NOMO-1 treated with DMSO at 0.1 percent for 48 hours (cell line): ENCODE measurements around the gene ASAP2.
"Not testable (repeated sequence)": the region's sequence is repeated elsewhere in the genome, so short reads cannot be mapped to it uniquely, and the experiment has no call there.

Experiments used
- DNase-seq: peaks from one replicate; lab custom pipeline; 2025; ENCODE audit not compliant: unreplicated experiment; lab: John Stamatoyannopoulos, UW

Gene ASAP2

DNA sequence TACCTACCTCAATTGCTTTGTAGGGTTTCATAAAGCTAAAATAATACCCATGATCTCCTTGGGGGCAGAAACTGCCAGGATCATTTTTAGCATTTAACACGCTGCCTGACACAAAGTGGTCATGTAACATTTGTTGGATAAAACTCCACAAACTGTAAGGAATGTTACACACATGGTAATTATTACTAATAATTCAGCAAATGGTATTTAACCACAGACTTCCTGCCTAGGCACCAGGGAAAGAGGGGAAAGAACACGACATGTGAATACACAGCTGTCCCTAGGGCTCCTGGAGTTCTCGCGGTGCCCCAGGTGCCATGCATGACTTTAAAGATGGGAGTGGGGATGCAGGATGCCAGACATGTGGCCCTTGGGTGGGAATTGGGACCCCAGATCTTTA, 43.5 kb downstream of the ASAP2 start:
- no peak for DNase-seq

DNA sequence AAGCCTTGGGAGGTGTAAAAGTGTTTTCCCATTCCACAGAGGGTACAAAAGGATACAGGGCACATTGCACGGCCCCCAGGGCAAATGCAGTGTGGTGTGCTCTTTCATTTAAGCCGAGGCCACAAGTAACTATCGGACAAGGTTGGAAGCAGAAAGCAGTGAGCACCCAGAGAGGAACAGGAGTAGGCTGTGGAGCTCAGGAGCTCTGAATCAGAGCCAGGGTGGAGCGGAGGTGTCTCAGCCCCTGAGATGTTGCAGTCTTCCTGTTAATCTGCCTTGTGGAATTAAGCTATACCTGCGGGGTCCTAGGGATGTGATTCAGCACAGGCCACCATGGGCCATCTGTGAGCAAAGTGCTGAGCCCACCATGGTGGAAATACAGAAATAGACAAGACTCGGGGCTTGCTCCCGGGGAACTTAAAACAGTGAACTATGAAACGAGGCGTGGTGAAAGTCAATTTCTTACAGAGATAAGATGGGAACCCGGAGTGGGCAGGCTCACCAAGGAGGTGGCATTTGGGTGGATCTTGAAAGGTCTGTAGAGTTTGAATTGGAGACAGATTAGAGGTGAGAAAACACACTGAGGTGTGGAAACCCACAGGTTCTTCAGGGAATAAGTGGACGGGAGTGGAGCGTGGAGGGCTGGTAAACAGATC, 44.0 kb downstream of the ASAP2 start:
- DNase-seq: no peak

DNA sequence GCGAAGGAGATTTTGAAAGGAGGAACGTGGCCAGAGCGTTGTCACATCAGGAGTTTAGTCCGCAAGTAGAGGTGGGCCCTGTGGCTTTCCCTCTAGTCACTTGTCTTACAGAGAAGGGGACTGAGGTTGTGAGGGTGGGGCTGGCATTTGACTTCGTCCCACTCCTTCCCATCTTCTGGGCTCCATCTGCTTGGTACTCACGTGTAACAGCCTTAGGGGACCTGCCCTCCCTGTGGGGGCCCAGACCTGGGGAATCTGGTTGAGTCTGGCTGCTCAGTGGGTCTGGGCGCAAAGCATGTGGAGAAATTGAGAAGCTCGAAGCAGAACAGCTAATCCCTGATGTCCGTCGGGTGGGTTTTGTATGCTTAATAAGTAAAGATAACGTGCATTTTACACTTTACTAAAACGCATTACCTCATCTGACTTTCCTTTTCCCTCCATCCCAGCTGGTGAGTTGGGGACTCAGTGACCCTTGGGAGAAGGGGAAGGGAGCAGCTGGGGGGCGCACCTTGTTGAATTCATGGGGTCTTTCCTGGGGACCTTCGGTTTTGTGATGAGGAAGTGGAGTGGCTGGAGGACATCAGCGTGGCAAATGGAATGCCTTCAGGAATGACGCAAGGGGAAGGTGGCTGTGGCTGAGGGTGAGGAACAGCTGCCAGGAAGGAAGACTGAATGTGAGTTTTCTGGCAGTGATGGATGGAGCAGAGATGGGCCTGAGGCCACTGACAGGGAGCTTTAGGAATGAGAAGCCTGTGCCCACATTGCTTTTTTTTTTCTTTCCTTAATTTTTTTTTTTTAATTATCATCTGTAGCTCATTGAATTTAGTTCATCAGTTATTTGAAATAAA, 44.8 kb downstream of the ASAP2 start:
- no peak for DNase-seq

- no peak for DNase-seq
Observed at GRCh38 chr2:9252002-9252357, 45.4 kb downstream of the ASAP2 start.

- no peak for DNase-seq
Observed at GRCh38 chr2:9255416-9255815, 48.8 kb downstream of the ASAP2 start.

- DNase-seq: no peak
Observed at GRCh38 chr2:9256147-9256546, 49.5 kb downstream of the ASAP2 start.

GRCh38 chr2:9256570-9257043, 50.0 kb downstream of the ASAP2 start:
- DNase-seq: no peak

GRCh38 chr2:9258501-9258900, 51.9 kb downstream of the ASAP2 start:
- DNase-seq: peak; percentile 11

GRCh38 chr2:9258953-9259399, 52.4 kb downstream of the ASAP2 start:
- no peak for DNase-seq

- peak; percentile 44 for DNase-seq
Observed at GRCh38 chr2:9260464-9260918, 53.9 kb downstream of the ASAP2 start.

DNA sequence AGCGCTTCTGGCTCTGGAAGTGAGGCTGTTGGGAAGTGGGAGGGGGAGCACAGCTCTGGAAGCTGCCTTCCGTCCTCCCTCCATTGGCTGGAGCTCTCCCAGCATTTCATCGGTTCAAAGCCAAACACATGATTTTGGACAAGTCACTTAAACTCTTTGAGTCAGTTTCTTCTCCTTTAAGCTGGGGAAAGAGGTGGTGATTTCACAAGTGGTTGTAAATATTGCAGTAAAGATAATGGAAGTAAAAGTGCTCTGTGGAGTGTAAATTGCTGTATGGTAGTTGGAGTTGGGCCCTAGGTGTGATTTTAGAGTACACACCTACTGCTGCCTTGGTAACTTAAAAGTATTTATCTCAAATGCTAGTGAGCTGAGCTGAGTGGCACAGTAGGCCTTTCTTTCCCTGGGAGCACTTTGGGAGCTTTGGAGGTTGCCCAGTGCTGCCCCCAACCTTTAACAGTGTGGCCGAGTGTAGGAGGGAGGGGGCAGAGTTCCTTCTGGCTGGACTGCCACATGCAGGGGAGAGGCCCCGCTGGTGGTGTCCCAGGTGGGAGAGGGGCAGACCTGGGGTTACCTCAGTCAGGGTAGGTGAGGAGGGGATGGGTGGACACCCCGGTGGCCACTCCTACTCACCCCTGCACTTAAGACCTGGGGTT, 54.7 kb downstream of the ASAP2 start:
- DNase-seq: peak; percentile 72

GRCh38 chr2:9262671-9263171, 56.1 kb downstream of the ASAP2 start:
- no peak for DNase-seq

- no peak for DNase-seq
Observed at GRCh38 chr2:9263428-9263827, 56.8 kb downstream of the ASAP2 start.

GRCh38 chr2:9264301-9264700, 57.7 kb downstream of the ASAP2 start:
- no peak for DNase-seq

DNA sequence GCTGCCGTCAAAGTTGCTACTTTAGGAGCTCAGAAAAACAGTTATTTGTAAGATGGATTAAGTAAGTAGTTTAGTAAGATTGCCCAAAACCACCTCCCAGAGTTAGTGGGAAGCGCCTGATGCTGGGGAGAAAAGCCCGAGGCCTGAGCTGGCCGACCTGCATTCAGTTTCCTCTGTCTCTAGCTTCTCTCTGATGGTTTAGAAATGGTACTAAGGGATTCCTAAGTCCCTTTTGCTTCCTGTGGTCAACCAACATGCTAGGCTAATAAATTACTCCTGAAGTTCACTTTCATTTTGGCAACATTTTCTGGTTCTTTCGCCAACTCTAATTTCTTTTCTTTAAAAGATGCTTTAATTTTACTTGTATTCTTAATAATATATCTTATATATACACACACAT, 60.1 kb downstream of the ASAP2 start:
- no peak for DNase-seq

GRCh38 chr2:9267286-9267685, 60.7 kb downstream of the ASAP2 start:
- DNase-seq: not testable (repeated sequence)

- no peak for DNase-seq
Observed at GRCh38 chr2:9268301-9269080, 61.9 kb downstream of the ASAP2 start.

GRCh38 chr2:9269295-9269694, 62.7 kb downstream of the ASAP2 start:
- no peak for DNase-seq

- no peak for DNase-seq
Observed at GRCh38 chr2:9269695-9270360, 63.2 kb downstream of the ASAP2 start.

- DNase-seq: no peak
Observed at GRCh38 chr2:9271091-9271490, 64.5 kb downstream of the ASAP2 start.
